ENCODE data around the gene DAZ4. TPM values are rescaled to one million over a fixed set of nuclear protein-coding genes. Genes with fewer than 3 reads are reported as not detected.
"Not testable (repeated sequence)": the region's sequence is repeated elsewhere in the genome, so short reads cannot be mapped to it uniquely, and the experiment has no call there.

The DAZ4 gene, protein sequence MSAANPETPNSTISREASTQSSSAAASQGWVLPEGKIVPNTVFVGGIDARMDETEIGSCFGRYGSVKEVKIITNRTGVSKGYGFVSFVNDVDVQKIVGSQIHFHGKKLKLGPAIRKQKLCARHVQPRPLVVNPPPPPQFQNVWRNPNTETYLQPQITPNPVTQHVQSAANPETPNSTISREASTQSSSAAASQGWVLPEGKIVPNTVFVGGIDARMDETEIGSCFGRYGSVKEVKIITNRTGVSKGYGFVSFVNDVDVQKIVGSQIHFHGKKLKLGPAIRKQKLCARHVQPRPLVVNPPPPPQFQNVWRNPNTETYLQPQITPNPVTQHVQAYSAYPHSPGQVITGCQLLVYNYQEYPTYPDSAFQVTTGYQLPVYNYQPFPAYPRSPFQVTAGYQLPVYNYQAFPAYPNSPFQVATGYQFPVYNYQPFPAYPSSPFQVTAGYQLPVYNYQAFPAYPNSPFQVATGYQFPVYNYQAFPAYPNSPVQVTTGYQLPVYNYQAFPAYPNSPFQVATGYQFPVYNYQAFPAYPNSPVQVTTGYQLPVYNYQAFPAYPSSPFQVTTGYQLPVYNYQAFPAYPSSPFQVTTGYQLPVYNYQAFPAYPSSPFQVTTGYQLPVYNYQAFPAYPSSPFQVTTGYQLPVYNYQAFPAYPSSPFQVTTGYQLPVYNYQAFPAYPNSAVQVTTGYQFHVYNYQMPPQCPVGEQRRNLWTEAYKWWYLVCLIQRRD
- total RNA-seq, result under 0.01 TPM in 1 of 2 replicates, not detected in the other

DNA sequence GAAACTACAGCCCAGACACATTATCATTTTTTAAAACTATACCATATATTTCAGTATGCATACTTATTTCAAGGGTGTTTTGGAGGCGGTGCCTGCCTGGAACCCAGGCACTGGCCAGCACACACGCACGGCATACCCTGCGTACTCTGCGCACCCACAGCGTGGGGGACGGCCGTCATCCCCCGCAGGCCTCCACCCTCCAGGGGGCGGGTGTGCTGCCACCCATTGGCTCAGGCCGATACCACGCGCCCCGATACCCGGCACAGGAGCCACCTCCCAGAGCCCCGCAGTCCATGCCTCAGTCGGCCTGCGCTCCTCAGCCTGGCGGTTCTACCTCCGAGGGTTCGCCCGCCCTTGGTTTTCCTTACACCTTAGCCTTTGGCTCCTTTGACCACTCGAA lies at the start of gene DAZ4:
Gene DAZ4, plus strand, starts transcription at position 301 of the 400 bp plus-strand sequence. CDS start 208 bp downstream, outside the sequence.
- H3K4me1 ChIP-seq (ENCODE audit: insufficient read depth, low read length), result not testable (repeated sequence)

DNA sequence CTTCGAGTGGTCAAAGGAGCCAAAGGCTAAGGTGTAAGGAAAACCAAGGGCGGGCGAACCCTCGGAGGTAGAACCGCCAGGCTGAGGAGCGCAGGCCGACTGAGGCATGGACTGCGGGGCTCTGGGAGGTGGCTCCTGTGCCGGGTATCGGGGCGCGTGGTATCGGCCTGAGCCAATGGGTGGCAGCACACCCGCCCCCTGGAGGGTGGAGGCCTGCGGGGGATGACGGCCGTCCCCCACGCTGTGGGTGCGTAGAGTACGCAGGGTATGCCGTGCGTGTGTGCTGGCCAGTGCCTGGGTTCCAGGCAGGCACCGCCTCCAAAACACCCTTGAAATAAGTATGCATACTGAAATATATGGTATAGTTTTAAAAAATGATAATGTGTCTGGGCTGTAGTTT lies 20.4 kb upstream of the DAZ4 start, which contains the start of gene DAZ3:
Gene DAZ3, minus strand, starts transcription at position 101 of the 400 bp plus-strand sequence. CDS start 208 bp downstream, outside the sequence.
- not testable (repeated sequence) for H4K20me1 ChIP-seq (ENCODE audit: insufficient read depth, low read length); H3K9me3 ChIP-seq (ENCODE audit: low read depth, low read length); H2AFZ ChIP-seq (ENCODE audit: low read length); H3K27ac ChIP-seq (ENCODE audit: low read depth, low read length); H3K4me2 ChIP-seq (ENCODE audit: insufficient read depth, low read length); DNase-seq (ENCODE audit: insufficient read length, low spot score, missing footprints); H3K27me3 ChIP-seq (ENCODE audit: insufficient read depth, low read length); H3K4me3 ChIP-seq (ENCODE audit: insufficient read depth, low read length); H3K4me1 ChIP-seq (ENCODE audit: insufficient read depth, low read length); H3K79me2 ChIP-seq (ENCODE audit: insufficient read depth, low read length); H3K36me3 ChIP-seq (ENCODE audit: insufficient read depth, low read length)

More for the DNA sequence above, at the start of gene DAZ4:
- H3K4me3 ChIP-seq (ENCODE audit: insufficient read depth, low read length); H3K27ac ChIP-seq (ENCODE audit: low read depth, low read length); DNase-seq (ENCODE audit: insufficient read length, low spot score, missing footprints); H3K4me2 ChIP-seq (ENCODE audit: insufficient read depth, low read length); H2AFZ ChIP-seq (ENCODE audit: low read length); H4K20me1 ChIP-seq (ENCODE audit: insufficient read depth, low read length); H3K27me3 ChIP-seq (ENCODE audit: insufficient read depth, low read length); H3K9me3 ChIP-seq (ENCODE audit: low read depth, low read length); H3K79me2 ChIP-seq (ENCODE audit: insufficient read depth, low read length); H3K36me3 ChIP-seq (ENCODE audit: insufficient read depth, low read length): not testable (repeated sequence)

DNA sequence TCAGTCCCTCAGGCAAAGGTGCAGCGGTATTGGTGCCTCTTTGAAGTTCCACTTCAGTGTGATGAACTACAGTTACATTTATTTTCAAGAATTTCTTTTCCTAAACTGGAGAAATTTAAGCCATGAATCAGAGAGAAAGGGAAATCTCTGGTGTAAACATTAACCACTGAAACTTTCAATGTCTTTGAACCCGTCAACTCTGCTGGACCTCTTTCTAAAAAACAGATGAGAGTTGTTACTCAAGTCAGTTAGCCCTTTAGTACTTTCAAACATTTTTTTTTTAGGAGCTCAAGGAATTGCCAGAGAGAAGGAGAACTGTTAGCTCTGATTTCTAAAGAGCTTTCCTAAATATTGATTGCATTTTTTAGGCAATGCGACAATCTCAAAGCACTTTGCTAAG lies 11.9 kb upstream of the DAZ4 start:
- not testable (repeated sequence) for DNase-seq (ENCODE audit: insufficient read length, low spot score, missing footprints); H3K4me1 ChIP-seq (ENCODE audit: insufficient read depth, low read length); H3K4me2 ChIP-seq (ENCODE audit: insufficient read depth, low read length); H3K36me3 ChIP-seq (ENCODE audit: insufficient read depth, low read length); H3K27me3 ChIP-seq (ENCODE audit: insufficient read depth, low read length); H2AFZ ChIP-seq (ENCODE audit: low read length); H3K79me2 ChIP-seq (ENCODE audit: insufficient read depth, low read length); H3K4me3 ChIP-seq (ENCODE audit: insufficient read depth, low read length); H3K27ac ChIP-seq (ENCODE audit: low read depth, low read length); H3K9me3 ChIP-seq (ENCODE audit: low read depth, low read length); H4K20me1 ChIP-seq (ENCODE audit: insufficient read depth, low read length)

DNA sequence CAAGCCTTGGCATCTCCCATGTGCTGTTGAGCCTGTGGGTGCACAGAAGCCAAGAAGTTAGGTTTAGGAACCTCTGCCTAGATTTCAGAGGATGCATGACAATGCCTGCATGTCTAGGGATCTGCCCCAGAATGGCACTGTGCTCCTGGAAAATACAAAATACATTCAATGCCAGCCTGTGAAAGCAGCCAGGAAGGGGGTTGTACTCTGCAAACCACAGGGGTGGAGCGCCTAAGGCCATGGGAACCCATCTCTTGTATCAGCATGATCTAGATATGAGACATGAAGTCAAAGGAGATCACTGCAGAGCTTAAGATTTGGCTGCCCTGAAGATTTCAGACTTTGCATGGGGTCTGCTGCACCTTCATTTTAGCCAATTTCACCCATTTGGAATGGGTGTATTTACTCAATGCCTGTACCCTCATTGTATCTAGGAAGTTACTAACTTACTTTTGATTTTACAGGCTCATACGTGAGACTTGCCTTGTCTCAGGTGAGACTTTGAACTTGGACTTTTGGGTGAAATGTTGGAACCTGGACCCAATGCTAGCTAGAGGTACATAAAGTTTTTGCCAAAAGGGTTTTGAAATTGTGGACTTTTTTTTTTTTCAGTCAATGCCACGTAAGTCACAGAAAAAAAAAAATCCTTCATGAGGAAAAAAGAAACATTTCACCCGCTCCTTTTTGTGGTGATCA lies 9.4 kb upstream of the DAZ4 start:
- H3K4me2 ChIP-seq (ENCODE audit: insufficient read depth, low read length); H3K27ac ChIP-seq (ENCODE audit: low read depth, low read length); H3K36me3 ChIP-seq (ENCODE audit: insufficient read depth, low read length); DNase-seq (ENCODE audit: insufficient read length, low spot score, missing footprints); H3K9me3 ChIP-seq (ENCODE audit: low read depth, low read length); H4K20me1 ChIP-seq (ENCODE audit: insufficient read depth, low read length); H3K4me1 ChIP-seq (ENCODE audit: insufficient read depth, low read length); H3K79me2 ChIP-seq (ENCODE audit: insufficient read depth, low read length); H3K4me3 ChIP-seq (ENCODE audit: insufficient read depth, low read length); H2AFZ ChIP-seq (ENCODE audit: low read length); H3K27me3 ChIP-seq (ENCODE audit: insufficient read depth, low read length): not testable (repeated sequence)

DNA sequence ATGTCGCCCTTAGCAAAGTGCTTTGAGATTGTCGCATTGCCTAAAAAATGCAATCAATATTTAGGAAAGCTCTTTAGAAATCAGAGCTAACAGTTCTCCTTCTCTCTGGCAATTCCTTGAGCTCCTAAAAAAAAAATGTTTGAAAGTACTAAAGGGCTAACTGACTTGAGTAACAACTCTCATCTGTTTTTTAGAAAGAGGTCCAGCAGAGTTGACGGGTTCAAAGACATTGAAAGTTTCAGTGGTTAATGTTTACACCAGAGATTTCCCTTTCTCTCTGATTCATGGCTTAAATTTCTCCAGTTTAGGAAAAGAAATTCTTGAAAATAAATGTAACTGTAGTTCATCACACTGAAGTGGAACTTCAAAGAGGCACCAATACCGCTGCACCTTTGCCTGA lies 8.7 kb upstream of the DAZ4 start:
- H3K27ac ChIP-seq (ENCODE audit: low read depth, low read length); H2AFZ ChIP-seq (ENCODE audit: low read length); H3K79me2 ChIP-seq (ENCODE audit: insufficient read depth, low read length); H3K27me3 ChIP-seq (ENCODE audit: insufficient read depth, low read length); H4K20me1 ChIP-seq (ENCODE audit: insufficient read depth, low read length); H3K4me1 ChIP-seq (ENCODE audit: insufficient read depth, low read length); H3K4me2 ChIP-seq (ENCODE audit: insufficient read depth, low read length); H3K9me3 ChIP-seq (ENCODE audit: low read depth, low read length); DNase-seq (ENCODE audit: insufficient read length, low spot score, missing footprints); H3K36me3 ChIP-seq (ENCODE audit: insufficient read depth, low read length); H3K4me3 ChIP-seq (ENCODE audit: insufficient read depth, low read length): not testable (repeated sequence)

Other genes with a start within 250 kb of the DAZ4 start
- gene BPY2B, start 215.9 kb upstream of the DAZ4 start, total RNA-seq, result not detected in 2 replicates
- not detected in 2 replicates for gene DAZ3, start 20.5 kb upstream of the DAZ4 start, total RNA-seq
- gene BPY2C, start 218.2 kb downstream of the DAZ4 start, total RNA-seq, result not detected in 2 replicates

All from osteoblast (primary cell).